DND-41 (cell line): ENCODE measurements around the gene WDR70.
"Not testable (repeated sequence)": the region's sequence is repeated elsewhere in the genome, so short reads cannot be mapped to it uniquely, and the experiment has no call there.

ENCODE experiments used
- ATAC-seq: fragments of 200-7000 bp; cut with Tn5 transposase; 3 replicates; pipeline ENCODE4 v1.9.1; 2021; ENCODE audit warnings: low read depth; ENCODE audit not compliant: insufficient read depth
- DNase-seq: peaks from one replicate; pipeline ENCODE4 v3.0.0-alpha.2; 2020
- H2AFZ ChIP-seq: 2 replicates; pipeline ENCODE4 v1.6.0; 2012; ENCODE audit warnings: low read depth, low read length
- H3K27ac ChIP-seq: 2 replicates; pipeline ENCODE4 v1.5.1; 2012; ENCODE audit warnings: low read length, inconsistent platforms
- H3K27me3 ChIP-seq: fragments of 200-600 bp; sonication (generic); 2 replicates; pipeline ENCODE4 v1.6.0; 2012; ENCODE audit warnings: low read length, mild to moderate bottlenecking, inconsistent platforms; ENCODE audit not compliant: insufficient read depth, poor library complexity
- H3K36me3 ChIP-seq: 2 replicates; pipeline ENCODE4 v1.5.1; 2012; ENCODE audit warnings: low read length, inconsistent platforms; ENCODE audit not compliant: insufficient read depth
- H3K4me1 ChIP-seq: 2 replicates; pipeline ENCODE4 v1.5.1; 2012; ENCODE audit warnings: mild to moderate bottlenecking, low read length; ENCODE audit not compliant: insufficient read depth
- H3K4me2 ChIP-seq: 2 replicates; pipeline ENCODE4 v1.6.0; 2012; ENCODE audit warnings: mild to moderate bottlenecking, moderate library complexity, low read length, inconsistent platforms; ENCODE audit not compliant: insufficient read depth
- H3K4me3 ChIP-seq, 2 experiments: fragments of 200-600 bp in 1 of 2; shearing (Covaris generic) in 1 of 2; 2 replicates each; pipeline ENCODE4 v1.5.1; 2012 to 2016; ENCODE audit warnings: inconsistent platforms in 2 of 2, low read length in 2 of 2, mild to moderate bottlenecking in 2 of 2, low read depth in 1 of 2, moderate library complexity in 1 of 2
- H3K79me2 ChIP-seq: 2 replicates; pipeline ENCODE4 v1.6.0; 2012; ENCODE audit warnings: low read length, inconsistent platforms; ENCODE audit not compliant: insufficient read depth
- H3K9ac ChIP-seq: 2 replicates; pipeline ENCODE4 v1.6.0; 2012; ENCODE audit warnings: low read depth, mild to moderate bottlenecking, inconsistent platforms, low read length, moderate library complexity
- H3K9me3 ChIP-seq: 2 replicates; pipeline ENCODE4 v1.5.1; 2012; ENCODE audit warnings: low read length, moderate library complexity, mild to moderate bottlenecking, inconsistent platforms; ENCODE audit not compliant: insufficient read depth, severe bottlenecking
- H4K20me1 ChIP-seq: 2 replicates; pipeline ENCODE4 v1.6.0; 2012; ENCODE audit warnings: low read length; ENCODE audit not compliant: insufficient read depth
- CTCF ChIP-seq: IDR thresholded peaks from 2 replicates; pipeline ENCODE4 v1.5.1; 2012; ENCODE audit warnings: borderline replicate concordance, low read length, moderate library complexity, mild to moderate bottlenecking; ENCODE audit not compliant: poor library complexity, severe bottlenecking; ENCODE audit errors: extremely low read depth
- EZH2 ChIP-seq: IDR thresholded peaks from 3 replicates; pipeline ENCODE4 v1.6.1; 2012; ENCODE audit warnings: borderline replicate concordance, low read depth, mild to moderate bottlenecking, moderate library complexity, low read length, inconsistent platforms; ENCODE audit not compliant: severe bottlenecking

WDR70 gene

DNA sequence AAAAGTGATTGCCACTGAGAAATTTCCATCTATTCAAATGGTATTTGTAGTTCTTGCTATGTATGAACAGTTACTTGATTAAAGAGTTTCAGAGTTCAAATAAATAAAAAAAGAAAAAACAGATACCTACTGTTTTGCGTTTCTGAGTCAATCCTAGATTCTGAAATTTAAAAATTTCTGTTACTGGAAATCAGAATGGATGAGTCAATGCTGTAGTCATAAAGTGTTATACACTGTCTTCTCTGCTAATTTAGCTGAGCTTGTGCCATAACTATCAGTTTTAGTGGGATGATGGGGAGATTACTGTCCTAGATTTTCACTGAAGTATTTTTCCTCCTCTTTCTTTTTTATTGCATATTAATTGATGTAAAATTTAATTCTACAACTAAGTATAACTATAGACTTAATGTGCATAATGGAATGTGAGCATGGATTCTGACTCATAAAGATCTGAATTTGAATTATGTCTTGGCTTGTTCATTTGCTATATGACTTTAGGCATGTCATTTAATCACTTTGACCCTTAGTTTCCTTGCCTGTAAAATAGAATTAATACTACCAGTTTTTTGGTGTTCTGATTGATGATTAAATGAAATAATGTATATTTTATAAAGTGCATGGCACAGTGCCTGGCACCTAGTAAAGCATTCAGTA, 75.4 kb downstream of the WDR70 start:
- not testable (repeated sequence) for H3K79me2 ChIP-seq, H3K27me3 ChIP-seq, DNase-seq, H3K4me1 ChIP-seq, H3K4me3 ChIP-seq, H3K27ac ChIP-seq, H3K36me3 ChIP-seq, ATAC-seq, H3K9ac ChIP-seq, H4K20me1 ChIP-seq, H3K9me3 ChIP-seq, H3K4me2 ChIP-seq, H2AFZ ChIP-seq

DNA sequence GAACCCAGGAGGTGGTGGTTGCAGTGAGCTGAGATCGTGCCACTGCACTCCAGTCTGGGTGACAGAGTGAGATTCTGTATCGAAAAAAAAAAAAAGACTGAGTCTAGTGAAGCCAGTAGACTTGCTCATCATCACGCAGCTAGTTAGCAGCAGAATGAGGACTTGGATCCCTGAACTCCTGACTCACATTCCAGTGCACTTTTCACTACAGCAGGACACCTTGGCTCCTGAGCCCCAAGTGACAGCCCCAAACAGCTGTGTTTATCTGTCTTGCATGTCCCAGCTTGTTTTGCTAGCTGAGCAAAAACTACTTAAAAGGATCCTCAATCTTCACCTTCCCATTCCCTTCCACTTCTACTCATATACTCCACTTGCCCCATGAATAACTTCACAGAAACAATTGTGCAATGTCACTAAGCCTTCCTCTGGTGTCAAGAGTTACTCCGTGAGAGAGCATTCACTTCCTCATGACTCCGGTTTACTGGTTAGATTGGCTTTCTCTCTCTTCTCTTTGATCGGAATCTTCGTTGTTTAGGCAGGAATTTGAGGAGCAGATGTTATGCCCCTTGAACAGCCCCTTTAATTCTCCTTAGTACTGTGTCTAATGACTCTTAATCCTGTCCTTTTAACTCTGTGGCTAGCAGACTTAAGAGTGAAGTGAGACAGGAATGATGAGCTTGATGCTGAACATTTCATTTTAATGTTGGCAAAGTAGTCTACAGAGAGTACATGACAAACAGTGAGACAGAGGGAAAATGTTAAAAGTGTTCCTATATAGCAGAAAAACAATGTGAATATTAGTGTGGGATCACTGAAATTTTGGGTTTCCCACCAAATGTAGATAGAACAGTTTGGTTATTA, 84.3 kb downstream of the WDR70 start:
- not testable (repeated sequence) for H2AFZ ChIP-seq, H3K4me1 ChIP-seq, H4K20me1 ChIP-seq, H3K4me3 ChIP-seq, H3K36me3 ChIP-seq, H3K27me3 ChIP-seq, H3K79me2 ChIP-seq, H3K9me3 ChIP-seq, H3K4me2 ChIP-seq, DNase-seq, H3K9ac ChIP-seq, ATAC-seq, H3K27ac ChIP-seq

DNA sequence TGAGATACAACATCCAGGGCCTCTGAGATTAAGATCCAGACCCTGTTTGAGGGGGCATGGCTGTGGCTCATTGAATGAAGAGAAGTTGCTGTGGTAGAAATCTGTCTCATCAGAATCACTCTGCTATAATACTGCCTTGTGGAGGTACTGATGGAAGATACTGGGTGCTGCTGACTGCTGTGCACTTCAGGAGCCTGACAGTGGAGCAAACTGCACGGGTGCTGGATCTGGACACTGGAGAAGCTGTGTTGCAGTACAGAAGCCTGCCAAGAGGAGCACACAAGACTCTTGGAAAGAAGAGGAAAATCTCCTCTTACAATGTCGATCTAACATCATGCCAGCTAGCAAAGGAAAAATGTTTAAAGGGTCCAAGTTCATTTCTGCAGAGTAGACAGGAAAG, 85.5 kb downstream of the WDR70 start:
- H3K9ac ChIP-seq, result not testable (repeated sequence)

DNA sequence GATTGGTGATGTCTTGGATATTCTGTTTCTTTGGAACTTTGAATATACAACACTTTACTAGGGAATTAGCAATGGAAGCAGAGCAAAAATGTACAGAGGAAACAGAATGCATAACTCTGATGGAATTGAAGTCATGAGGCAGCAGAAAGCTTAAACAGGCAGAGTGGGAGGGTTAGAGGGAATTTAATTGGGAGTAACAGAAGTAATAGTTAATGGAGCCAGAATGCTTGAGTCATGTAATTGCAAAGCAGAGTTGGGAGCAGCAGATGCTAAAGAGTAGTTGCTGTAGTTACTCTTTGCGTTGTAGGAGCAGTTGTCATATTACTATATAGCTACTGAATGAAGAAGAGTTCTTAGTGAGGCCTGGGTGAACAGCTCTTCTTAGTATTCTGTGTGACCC, 90.3 kb downstream of the WDR70 start:
- not testable (repeated sequence) for H3K4me3 ChIP-seq, H3K36me3 ChIP-seq, ATAC-seq, H3K4me1 ChIP-seq, H3K79me2 ChIP-seq, H3K27me3 ChIP-seq, DNase-seq, H3K9ac ChIP-seq, H3K27ac ChIP-seq, H3K4me2 ChIP-seq, H2AFZ ChIP-seq, H4K20me1 ChIP-seq
- H3K9me3 ChIP-seq, result peaks cover 16% of the 10 kb centered on the region

More for the DNA sequence above, 85.5 kb downstream of the WDR70 start:
- not testable (repeated sequence) for H3K4me3 ChIP-seq, H3K4me1 ChIP-seq, H3K9me3 ChIP-seq, H3K4me2 ChIP-seq, H3K79me2 ChIP-seq, ATAC-seq, DNase-seq, H2AFZ ChIP-seq, H3K27ac ChIP-seq, H3K36me3 ChIP-seq, H3K27me3 ChIP-seq, H4K20me1 ChIP-seq

GRCh38 chr5:37471666-37472197, 92.6 kb downstream of the WDR70 start:
- Histone ChIP-seq H3K4me1 (no peaks in the 10 kb centered on the region), H3K27me3 (no peaks in the 10 kb centered on the region), H3K9ac (no peak overlapping the region), H3K4me2 (no peak overlapping the region), H3K9me3 (peaks cover 16% of the 10 kb centered on the region), H3K36me3 (peaks cover 13% of the 10 kb centered on the region; the same call in 1 of the 2 replicates), H3K27ac (no peak overlapping the region), H3K4me3 (no peak overlapping the region), H3K79me2 (no peaks in the 10 kb centered on the region), H2AFZ (no peak overlapping the region), H4K20me1 (no peaks in the 10 kb centered on the region)
- ATAC-seq (no peak), DNase-seq (no peak)
- TF ChIP-seq CTCF (no peak), EZH2 (no peak)
